ENCODE measurements around the gene SCEL.

Gene SCEL

GRCh38 chr13:77678691-77679235 is 143.3 kb downstream of the SCEL start:
- DNase-seq = no peak

GRCh38 chr13:77687799-77688198 is 152.3 kb downstream of the SCEL start:
- no peak for DNase-seq

GRCh38 chr13:77691871-77692270 is 156.4 kb downstream of the SCEL start:
- no peak for DNase-seq

DNA sequence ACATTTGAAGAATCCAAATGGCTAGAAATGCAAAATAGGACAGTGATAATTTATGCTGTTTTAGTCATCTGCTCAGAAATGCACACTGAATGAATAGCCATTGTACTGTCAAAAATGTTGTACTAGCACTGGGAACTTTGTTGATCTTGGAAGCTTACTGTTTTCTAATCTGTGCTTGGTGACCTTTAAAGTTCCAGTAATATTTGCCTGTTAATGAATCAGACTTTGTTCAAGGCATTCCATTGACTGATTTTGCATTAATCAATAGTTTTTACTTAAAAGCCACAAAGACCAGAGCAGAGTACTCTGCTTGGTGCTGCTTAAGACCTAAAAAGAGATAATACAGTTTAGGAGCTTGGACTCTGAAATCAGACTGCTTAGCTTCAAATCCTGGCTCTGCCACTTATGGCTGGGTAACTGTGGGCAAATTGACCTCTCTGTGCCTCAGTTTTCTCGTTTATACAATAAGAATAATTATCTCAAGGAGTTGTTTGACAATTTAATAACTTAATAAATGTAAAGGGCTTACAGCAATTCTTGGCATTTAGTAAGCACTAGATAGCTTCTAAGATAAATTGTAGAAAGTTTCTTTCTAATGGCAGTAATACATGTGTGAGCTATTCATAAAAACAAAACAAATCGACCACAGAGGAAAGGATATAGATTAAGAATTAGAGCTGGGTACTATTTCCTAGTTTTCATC is 157.4 kb downstream of the SCEL start:
- DNase-seq = no peak

- DNase-seq = no peak
Observed at GRCh38 chr13:77693449-77693940, 158.0 kb downstream of the SCEL start.

Measured in activated T-cell treated with anti-CD3 and anti-CD28 coated beads for 4 hours (primary cell).